Cardiac muscle cell (in vitro differentiated cells and primary cell): ENCODE data around the gene ZNF438. TPM values are rescaled to one million over a fixed set of nuclear protein-coding genes. Genes with fewer than 3 reads are reported as not detected.

Source experiments
- DNase-seq, 2 donors: peaks; one replicate each; pipeline versions ENCODE4 v3.0.0 to v3.0.0-alpha.2; 2010 to 2017; ENCODE audit warnings: low read depth in 1 of 2, low spot score in 1 of 2
- H3K27ac ChIP-seq: fragments of 200-600 bp; sonication (generic); 2 replicates; pipeline ENCODE4 v1.5.1; 2016
- H3K27me3 ChIP-seq: fragments of 200-600 bp; sonication (generic); 2 replicates; pipeline ENCODE4 v1.6.0; 2016; ENCODE audit warnings: control low read depth
- H3K36me3 ChIP-seq: fragments of 200-600 bp; sonication (generic); 2 replicates; pipeline ENCODE4 v1.5.1; 2016; ENCODE audit warnings: control low read depth
- H3K4me1 ChIP-seq: fragments of 200-600 bp; sonication (generic); 2 replicates; pipeline ENCODE4 v1.8.1; 2017; ENCODE audit warnings: low read depth, mild to moderate bottlenecking, mixed run types
- H3K4me3 ChIP-seq: fragments of 200-600 bp; sonication (generic); 2 replicates; pipeline ENCODE4 v1.5.1; 2016; ENCODE audit warnings: mild to moderate bottlenecking
- H3K9me3 ChIP-seq: fragments of 200-600 bp; sonication (generic); 2 replicates; pipeline ENCODE4 v1.5.1; 2017; ENCODE audit warnings: low read depth, mild to moderate bottlenecking, control low read depth
- CTCF ChIP-seq: IDR thresholded peaks from 2 replicates; pipeline ENCODE4 v1.5.1; 2012; ENCODE audit warnings: low read depth, mild to moderate bottlenecking, low read length
- polyA plus RNA-seq: library from polyadenylated mRNA; unstranded; fragments of >200 nt; fragmentation: Nextera tagmentation; extraction: Ambion mirVana; gene quantifications from 2 replicates; pipeline ENCODE4 v1.2.1, GENCODE V29; 2016
- total RNA-seq: library from RNA; depleted of rRNA; stranded (reverse); fragments of >200 nt; gene quantifications from 2 replicates; pipeline ENCODE4 v1.2.3, GENCODE V29; 2016

The ZNF438 gene
- total and polyA plus RNA-seq, 2 experiments from 2014 or later, result 2.9 to 6.0 TPM

- TF ChIP-seq CTCF, result no peak
- no peak for DNase-seq
- no peaks in the 10 kb centered on the region for H3K36me3 ChIP-seq
- no peak overlapping the region for H3K4me3 ChIP-seq
- no peak overlapping the region for H3K27ac ChIP-seq
- no peaks in the 10 kb centered on the region for H3K27me3 ChIP-seq
- H3K9me3 ChIP-seq, result no peaks in the 10 kb centered on the region
- no peaks in the 10 kb centered on the region for H3K4me1 ChIP-seq
These were observed 134.6 kb downstream of the ZNF438 start for GRCh38 chr10:30897048-30897447.

- Histone ChIP-seq H3K36me3 (no peaks in the 10 kb centered on the region), H3K4me3 (no peak overlapping the region), H3K27ac (no peak overlapping the region), H3K4me1 (no peaks in the 10 kb centered on the region), H3K27me3 (no peaks in the 10 kb centered on the region), H3K9me3 (no peaks in the 10 kb centered on the region)
- no peak for DNase-seq
- TF ChIP-seq CTCF, result no peak
These were observed 137.4 kb downstream of the ZNF438 start for GRCh38 chr10:30894221-30894620.

GRCh38 chr10:30893208-30893607 lies 138.5 kb downstream of the ZNF438 start:
- DNase-seq, result peak in 1 of 2 donors; percentile 11
- Histone ChIP-seq H3K27ac (no peak overlapping the region), H3K4me3 (no peak overlapping the region), H3K27me3 (no peaks in the 10 kb centered on the region), H3K36me3 (no peaks in the 10 kb centered on the region), H3K9me3 (no peaks in the 10 kb centered on the region), H3K4me1 (no peaks in the 10 kb centered on the region)
- TF ChIP-seq CTCF, result no peak

- TF ChIP-seq CTCF, result no peak
- Histone ChIP-seq H3K27ac (no peak overlapping the region), H3K9me3 (no peaks in the 10 kb centered on the region), H3K4me3 (no peak overlapping the region), H3K4me1 (no peaks in the 10 kb centered on the region), H3K36me3 (no peaks in the 10 kb centered on the region), H3K27me3 (no peaks in the 10 kb centered on the region)
- DNase-seq, result no peak
These were observed 143.8 kb downstream of the ZNF438 start for GRCh38 chr10:30887839-30888238.

- Histone ChIP-seq H3K4me1 (no peaks in the 10 kb centered on the region), H3K27ac (no peak overlapping the region), H3K4me3 (no peak overlapping the region), H3K9me3 (no peaks in the 10 kb centered on the region), H3K27me3 (no peaks in the 10 kb centered on the region), H3K36me3 (no peaks in the 10 kb centered on the region)
- DNase-seq, result no peak
- no peak for TF ChIP-seq CTCF
These were observed 146.2 kb downstream of the ZNF438 start for GRCh38 chr10:30885423-30885822.

- no peak for TF ChIP-seq CTCF
- Histone ChIP-seq H3K27me3 (no peaks in the 10 kb centered on the region), H3K36me3 (no peaks in the 10 kb centered on the region), H3K27ac (no peak overlapping the region), H3K4me3 (no peak overlapping the region), H3K9me3 (no peaks in the 10 kb centered on the region), H3K4me1 (no peaks in the 10 kb centered on the region)
- no peak for DNase-seq
These were observed 147.9 kb downstream of the ZNF438 start for GRCh38 chr10:30883751-30884150.
